Kidney capillary endothelial cell (primary cell): Measurements from ENCODE around the gene ST7.
A peak's percentile ranks its signal among the peaks of the same experiment; 100 is the strongest.

Source experiments
- DNase-seq: peaks from one replicate; pipeline ENCODE4 v3.0.0-alpha.2; 2018; ENCODE audit warnings: low spot score

The ST7 gene

GRCh38 chr7:117008886-117009531 lies 55.7 kb downstream of the ST7 start:
- no peak for DNase-seq

GRCh38 chr7:117009705-117010361 lies 56.5 kb downstream of the ST7 start:
- no peak for DNase-seq

DNA sequence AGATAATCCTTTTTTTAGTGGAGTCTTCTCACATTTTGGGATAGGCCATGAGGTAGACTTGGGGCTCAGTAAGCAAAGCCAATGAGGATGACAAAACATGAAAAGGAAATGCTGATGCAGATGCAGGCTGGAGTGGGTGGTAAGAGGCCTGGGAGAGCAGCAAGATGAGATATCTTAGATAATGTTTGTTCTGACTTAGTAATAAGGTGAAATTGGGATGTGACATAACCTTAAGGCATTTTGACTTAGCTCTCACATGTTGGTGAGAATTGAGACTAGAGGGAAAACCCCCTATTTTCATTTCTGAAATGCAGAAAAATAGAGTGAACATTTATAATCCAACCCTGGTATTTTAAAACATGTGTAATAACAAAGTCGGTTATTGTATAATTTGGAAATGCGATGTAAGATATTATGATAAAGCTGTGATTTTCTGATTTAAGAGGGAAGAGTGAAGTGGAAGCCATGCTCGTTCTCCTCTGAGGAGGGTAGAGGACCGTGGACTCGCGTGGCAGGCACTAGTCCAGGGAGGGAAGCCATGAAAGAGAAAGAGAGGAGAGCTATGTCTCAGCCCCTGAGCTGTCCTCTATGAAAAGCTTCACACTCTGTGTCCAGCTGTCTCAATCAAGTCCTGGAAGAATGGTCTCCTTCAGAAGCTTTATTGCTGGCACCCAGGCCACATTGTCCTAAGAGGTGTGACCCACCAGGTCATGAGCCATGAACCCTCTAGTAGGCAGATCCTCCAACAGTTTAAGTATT lies 57.3 kb downstream of the ST7 start:
- no peak for DNase-seq

- no peak for DNase-seq
Observed at GRCh38 chr7:117011419-117012260, 58.3 kb downstream of the ST7 start.

DNA sequence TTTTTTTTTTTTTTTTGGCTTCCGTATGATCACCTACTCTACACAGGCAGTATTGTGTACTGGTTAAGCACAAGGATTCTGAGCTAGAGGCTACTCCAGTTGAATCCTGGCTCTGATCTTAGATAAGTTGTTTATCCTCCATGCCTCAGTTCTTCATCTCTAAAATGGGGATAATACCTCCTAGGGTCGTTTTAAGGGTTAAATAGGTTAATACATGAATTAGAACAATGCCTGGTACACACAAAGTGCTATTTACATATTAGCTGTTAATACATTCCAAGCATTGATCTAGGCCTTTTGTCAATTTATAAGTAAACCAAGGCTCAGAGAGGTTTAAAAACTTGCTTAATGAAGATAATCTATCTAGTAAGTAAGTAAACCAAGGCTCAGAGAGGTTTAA lies 59.0 kb downstream of the ST7 start:
- no peak for DNase-seq

GRCh38 chr7:117012696-117013095 lies 59.4 kb downstream of the ST7 start:
- DNase-seq, result no peak

- DNase-seq, result no peak
Observed at GRCh38 chr7:117014099-117014656, 60.9 kb downstream of the ST7 start.

DNA sequence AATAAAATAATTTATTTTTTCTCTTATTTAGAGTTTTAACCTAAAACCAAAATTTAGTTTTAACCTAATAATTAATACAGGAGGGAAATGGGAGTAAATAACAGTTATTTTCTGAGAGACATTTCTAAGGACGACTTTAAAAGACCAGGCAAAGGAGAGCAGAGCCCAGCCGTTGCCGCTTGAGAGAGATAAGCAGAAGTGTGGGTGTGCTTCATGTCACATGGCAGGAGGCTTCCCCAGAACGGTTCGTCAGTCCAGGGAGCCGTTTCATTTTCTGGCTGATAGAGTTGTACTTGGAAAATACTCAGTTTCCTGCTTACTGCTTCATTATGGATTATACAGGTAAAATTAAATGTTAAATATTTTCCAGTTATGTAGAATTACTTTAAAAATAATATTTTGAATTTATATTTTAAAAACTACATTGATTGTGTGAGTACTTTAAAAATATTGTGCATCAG lies 61.4 kb downstream of the ST7 start:
- no peak for DNase-seq

DNA sequence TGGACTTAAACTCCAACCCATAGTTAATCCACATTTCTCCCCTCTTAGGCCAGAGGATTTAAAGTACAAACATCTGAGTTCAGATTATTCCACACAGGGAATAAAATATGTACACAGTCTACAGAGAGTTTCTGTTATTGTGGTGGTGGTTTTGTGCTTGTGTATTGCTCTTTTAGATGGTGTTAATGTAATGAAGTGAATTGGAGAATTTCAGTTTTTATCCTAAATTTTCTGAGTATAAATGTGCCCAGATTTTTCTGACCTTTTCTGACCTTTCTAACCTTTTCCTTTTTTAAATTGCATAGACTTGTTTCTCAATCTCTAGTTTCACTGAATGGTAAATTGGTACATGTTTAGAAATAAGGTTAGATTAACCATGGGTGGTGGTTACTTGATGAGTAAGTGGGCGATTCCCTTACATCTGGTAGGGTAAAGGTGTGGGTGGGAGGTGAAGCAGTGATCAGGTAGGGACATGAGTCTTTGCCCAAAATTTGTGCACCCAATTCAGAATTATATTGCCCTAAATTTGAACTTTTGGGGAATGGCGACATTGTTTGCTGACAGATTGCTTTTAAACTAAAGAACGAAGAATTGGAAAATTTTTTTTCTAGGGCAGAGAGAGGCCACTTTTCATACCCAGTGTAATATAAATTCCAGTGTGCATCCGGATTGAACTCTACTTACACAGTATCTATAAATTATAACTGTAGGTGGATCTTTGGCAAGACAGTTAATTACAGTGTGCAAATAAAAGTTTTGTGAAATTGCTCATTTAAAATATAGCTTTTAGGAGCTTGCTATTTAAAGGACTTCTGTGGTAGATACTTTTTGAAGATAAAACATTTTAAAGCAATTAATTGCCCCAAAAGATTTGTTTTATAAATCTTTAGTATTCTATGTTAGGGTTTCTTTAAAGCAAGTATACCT lies 62.2 kb downstream of the ST7 start:
- no peak for DNase-seq

GRCh38 chr7:117017017-117017451 lies 63.7 kb downstream of the ST7 start:
- DNase-seq, result no peak

DNA sequence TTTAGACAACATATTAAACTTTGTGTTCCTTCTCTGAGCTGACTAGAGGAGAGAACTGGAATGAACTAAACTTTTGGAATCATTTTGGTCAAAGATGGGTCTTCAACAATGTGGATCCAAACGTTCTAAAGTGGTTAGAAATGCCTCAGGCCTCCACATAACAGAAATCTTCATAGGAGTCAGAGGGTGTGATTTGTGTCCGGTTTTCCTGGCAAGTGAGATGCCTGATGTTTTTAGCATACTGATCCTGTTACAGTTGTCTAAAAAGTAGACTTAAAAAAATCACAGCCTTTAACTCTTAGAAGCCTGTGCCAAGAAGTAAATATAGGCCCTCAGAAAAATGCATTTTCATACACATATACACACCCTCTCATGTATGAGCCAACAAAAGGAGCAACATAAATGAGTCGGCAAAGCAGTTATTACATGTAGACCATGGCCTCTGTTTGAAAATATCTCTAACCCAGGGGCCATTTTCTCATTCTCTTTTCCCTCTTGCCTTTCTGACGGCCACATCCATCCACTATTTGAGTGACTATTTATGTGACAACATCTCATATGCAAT lies 64.5 kb downstream of the ST7 start:
- DNase-seq, result no peak

DNA sequence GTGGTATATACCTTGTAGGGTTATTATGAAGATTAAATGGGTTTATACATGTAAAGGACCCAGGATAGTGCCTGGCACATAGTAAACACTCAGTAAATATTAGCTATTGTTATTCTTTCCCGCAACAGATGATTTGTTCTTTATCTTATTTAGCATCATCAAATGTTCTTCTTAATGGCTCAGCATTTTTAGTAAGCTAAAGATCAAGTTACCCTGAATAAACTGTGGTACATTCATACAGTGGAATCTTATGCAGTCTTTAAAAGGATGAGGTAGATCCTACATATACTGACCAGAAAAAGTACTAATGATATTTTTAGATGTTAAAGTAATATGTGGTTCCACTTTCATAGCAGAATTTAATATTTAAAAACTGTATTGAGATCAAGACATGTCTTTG lies 65.4 kb downstream of the ST7 start:
- no peak for DNase-seq

DNA sequence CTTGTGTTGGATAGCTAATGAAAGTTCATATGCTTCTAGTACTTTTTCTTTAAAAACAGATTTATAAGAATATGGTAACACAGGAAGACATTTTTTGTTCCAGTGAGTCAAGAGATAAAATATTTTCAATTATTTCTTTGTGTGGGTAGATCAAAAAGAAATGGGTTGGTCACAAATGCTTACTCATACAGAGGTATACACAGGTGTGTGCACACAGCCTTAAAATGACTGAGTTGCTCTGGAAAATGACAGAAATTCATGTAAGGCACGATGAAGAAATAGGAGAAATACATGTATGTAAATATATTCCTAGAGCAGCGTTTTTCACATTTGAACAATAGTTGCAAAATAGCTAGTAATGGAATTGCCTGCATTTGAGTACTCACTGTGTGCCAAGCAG lies 66.0 kb downstream of the ST7 start:
- DNase-seq, result no peak

- peak; percentile 89 for DNase-seq
Observed at GRCh38 chr7:117019786-117020590, 66.7 kb downstream of the ST7 start.

- no peak for DNase-seq
Observed at GRCh38 chr7:117020591-117020973, 67.3 kb downstream of the ST7 start.

- no peak for DNase-seq
Observed at GRCh38 chr7:117021366-117021765, 68.1 kb downstream of the ST7 start.

- no peak for DNase-seq
Observed at GRCh38 chr7:117021986-117022385, 68.7 kb downstream of the ST7 start.

- no peak for DNase-seq
Observed at GRCh38 chr7:117023325-117023854, 70.1 kb downstream of the ST7 start.

DNA sequence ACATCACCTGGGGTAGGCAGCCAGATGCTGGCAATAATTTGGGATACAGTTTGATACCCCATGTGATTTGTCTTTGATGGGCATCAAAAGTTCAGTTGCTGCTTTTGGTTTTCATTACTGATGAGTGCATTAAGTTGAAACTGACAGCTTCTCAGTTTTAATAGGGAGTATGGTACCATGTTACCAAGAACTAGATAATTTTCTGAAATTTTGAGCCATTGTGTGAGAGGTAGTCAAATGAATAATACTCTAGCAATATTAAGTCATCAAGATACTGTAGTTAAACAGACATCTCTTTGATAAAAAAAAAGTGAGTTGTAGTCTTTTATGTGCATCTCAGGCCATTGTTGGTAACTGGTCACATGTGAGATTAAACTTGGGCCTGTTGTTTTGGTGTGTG lies 71.5 kb downstream of the ST7 start:
- DNase-seq, result no peak
